HG02943 (cell line): Measurements from ENCODE around the gene SHISA7.

Experiments used
- ATAC-seq: cut with Tn5 transposase; IDR thresholded peaks from one replicate; pipeline ENCODE4 v1.9.1; 2021; ENCODE audit warnings: mild to moderate bottlenecking, low read depth, moderate library complexity; ENCODE audit not compliant: unreplicated experiment

The SHISA7 gene

DNA sequence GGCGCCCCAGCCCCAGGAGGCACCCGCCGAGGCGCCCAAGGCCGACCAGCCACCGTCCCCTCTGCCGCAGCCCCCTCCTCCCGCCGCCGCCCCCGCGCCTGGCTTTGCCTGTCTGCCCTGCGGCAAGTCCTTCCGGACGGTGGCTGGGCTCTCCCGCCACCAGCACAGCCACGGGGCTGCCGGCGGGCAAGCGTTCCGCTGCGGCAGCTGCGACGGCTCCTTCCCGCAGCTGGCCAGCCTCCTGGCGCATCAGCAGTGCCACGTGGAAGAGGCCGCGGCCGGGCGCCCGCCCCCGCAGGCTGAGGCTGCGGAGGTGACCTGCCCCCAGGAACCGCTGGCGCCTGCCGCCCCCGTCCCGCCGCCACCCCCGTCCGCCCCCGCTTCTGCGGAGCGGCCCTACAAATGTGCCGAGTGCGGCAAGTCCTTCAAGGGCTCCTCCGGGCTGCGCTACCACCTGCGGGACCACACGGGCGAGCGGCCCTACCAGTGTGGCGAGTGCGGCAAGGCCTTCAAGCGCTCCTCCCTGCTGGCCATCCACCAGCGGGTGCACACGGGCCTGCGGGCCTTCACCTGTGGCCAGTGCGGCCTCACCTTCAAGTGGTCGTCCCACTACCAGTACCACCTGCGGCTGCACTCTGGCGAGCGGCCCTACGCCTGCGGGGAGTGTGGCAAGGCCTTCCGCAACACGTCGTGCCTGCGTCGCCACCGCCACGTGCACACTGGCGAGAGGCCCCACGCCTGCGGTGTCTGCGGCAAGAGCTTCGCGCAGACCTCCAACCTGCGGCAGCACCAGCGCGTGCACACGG, 39.3 kb upstream of the SHISA7 start:
- no peak for ATAC-seq

DNA sequence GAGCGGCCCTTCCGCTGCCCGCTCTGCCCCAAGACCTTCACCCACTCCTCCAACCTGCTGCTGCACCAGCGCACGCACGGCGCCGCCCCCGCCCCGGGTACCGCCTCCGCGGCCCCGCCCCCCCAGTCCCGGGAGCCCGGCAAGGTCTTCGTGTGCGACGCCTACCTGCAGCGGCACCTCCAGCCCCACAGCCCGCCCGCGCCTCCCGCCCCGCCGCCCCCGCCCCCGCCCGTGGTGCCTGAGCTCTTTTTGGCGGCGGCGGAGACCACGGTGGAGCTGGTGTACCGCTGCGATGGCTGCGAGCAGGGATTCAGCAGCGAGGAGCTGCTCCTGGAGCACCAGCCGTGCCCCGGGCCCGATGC, 38.7 kb upstream of the SHISA7 start:
- ATAC-seq, result no peak

GRCh38 chr19:55481148-55481793, 38.2 kb upstream of the SHISA7 start:
- ATAC-seq, result no peak

- no peak for ATAC-seq
Measured at GRCh38 chr19:55479451-55480230, 36.5 kb upstream of the SHISA7 start.

DNA sequence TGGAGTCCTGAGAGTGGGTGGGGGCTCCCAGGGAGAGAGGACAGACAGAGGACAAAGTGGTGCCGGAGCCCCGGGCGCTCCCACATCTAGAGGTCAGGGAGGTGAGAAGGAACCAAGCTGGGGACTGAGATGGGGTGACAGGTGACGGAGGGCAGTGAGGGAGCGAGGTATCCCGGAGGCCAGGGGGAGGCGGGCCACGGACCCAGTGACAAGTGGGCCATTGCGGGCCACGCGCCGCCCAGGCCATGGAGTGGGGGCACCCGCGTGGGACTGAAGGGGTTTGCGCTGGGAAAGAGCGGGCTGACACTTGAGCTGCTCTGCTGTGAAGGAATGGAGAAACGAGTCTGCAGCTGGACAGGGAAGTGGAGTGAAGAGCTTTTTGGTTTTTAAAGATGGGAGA, 35.9 kb upstream of the SHISA7 start:
- no peak for ATAC-seq

- no peak for ATAC-seq
Measured at GRCh38 chr19:55478364-55478763, 35.3 kb upstream of the SHISA7 start.

- ATAC-seq, result no peak
Measured at GRCh38 chr19:55477905-55478304, 34.8 kb upstream of the SHISA7 start.

GRCh38 chr19:55476100-55476775, 33.1 kb upstream of the SHISA7 start, which contains the start of gene ZNF628:
Gene ZNF628 (plus strand): TSS chr19:55476617. CDS start chr19:55479911, 3,294 bp downstream.
- ATAC-seq, result peak; percentile 92

GRCh38 chr19:55474269-55475265, 31.5 kb upstream of the SHISA7 start:
- no peak for ATAC-seq

GRCh38 chr19:55473225-55474012, 30.3 kb upstream of the SHISA7 start:
- no peak for ATAC-seq

DNA sequence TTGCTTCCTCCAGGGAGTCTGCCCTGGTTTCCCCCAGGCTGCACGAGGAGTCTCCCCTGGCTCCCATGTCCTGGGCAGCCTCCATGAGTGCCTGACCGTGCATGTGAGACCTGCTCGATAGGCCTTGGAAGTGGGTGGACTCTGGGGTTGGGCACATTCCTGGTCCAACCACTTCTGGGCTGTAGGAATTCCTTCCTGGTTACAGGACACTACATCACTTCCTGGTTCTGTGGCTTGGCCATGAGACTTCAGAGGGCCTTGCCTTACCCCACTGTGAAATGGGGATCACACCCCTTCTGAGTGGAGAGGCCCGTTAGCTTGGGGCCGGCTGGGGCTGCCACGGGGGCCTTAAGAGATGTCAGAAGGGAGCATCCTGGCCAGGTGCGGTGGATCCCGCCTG, 29.4 kb upstream of the SHISA7 start:
- ATAC-seq, result no peak

- ATAC-seq, result no peak
Measured at GRCh38 chr19:55471266-55471665, 28.2 kb upstream of the SHISA7 start.

DNA sequence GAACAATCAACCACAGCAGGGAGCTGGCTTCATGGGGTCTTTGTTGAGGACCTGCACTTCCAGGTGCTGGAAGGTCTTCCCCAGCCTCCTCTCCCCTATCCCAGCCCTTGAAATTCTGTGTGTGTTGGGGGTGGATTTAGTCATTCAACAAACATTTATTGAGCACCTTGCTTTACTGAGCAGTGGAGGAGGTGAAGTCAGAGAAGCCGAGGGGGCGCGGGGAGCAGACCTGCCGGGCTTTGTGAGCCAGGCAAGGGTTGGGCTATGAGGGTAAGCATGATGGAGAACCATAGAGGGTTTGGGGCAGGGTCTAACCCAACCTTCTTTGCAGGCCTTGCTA, 24.9 kb upstream of the SHISA7 start:
- no peak for ATAC-seq

DNA sequence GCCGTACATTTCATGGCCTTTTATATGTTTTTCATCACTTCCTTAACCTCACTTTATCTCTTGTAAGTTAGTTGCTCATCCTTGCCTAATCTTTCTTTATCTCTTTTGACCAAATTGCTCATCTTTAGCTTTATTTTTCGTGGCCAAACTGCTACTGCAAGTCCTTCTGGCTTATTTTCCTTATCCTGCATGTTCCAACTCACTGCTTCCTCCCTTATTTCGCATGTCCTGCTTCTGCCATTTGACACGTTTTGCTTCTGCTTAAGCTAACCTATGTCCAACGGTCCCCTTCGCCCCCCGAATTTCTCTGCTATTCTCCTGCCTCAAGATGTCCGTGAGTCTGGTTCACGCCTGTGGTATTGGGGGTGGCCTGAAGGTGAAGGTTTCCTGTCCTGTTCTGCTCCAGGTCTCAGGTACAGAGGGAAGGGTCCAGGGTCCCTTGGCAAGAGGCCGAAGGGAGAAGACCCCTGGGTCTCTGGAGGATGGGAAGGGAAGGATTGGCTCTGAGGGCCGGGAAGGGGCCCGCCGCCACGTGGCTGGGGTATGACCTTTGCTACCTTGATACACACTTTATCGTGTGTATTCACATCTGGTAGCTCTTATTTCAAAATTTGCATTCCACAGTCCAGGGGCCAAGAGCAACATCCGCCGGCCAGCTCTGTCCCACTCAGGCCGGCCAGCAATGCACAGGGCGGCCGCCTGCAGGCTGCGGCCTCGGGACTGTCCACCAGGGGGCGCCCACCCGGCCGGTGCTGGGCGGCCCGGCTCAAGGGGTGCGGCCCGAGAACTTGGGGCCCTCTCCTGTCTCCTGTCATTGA, 24.3 kb upstream of the SHISA7 start:
- ATAC-seq, result no peak

DNA sequence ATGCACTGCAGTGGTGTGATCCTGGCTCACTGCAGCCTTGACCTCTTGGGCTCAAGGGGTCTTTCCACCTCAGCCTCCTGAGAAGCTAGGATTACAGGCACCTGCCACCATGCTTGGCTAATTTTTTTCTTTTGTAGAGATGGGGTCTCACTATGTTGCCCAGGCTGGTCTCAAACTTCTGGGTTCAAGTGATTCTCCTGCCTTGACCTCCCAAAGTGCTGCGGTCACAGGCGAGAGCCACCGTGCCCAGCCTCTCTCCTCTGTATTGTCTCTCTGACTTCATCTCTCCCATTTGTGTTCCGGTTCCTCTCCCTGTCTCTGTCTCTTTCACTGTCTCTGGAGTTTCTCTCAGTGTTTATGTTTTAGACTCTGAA, 23.1 kb upstream of the SHISA7 start:
- ATAC-seq, result no peak

DNA sequence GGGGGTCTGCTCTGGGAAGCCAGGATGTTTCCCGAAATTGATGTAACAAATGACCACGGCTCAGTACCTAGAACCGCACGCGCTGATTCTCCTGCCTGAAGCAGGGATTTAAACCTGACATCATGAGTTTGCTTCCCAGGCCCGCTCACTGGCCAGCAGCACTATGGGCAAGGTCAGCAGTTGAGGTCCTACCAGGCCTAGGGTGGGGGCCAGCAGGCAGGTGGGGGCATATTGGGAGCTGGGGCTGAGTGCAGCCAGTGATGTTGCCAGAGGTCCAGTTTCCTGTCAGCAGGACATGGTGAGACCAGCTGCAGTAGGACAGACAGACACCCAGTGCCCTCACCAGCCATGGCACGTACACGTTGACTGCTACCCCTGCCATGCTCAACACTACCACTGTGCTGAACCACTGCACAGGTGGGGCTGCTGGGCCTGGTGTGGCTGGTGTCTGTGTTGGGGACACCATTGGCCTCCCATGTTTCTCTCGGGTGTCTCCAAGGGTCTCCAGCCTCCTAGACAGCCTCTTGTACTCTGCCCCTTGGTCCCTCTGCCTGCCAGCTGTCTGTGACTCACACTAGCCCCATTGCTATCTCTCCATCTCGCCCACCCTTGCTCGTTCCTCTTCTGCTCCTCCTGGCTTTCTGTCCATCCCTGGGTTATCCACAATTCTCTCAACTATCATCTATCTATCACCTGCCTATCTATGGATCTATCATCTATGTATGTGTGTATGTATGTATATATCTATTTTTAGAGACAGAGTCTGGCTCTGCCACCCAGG, 22.6 kb upstream of the SHISA7 start:
- no peak for ATAC-seq

DNA sequence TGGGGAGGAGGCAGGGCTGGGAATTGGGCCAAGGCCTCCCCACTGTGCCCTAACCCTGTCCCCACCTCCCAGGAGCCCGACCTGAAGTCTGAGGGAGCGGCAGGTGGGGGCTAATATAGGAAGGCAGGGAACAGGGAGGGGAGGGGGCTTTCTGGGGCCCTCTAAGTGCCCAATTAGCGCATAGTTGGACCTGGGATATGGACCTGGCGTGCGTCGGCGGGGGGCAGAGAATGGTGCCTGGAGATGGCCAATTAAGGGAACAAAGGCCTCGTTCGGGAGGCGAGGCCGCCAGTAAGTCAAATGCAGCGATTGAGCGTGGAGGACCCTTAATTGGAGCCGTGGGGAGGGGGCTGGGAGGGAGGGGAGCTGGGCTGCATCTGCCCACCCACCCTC, 21.6 kb upstream of the SHISA7 start, which contains the start of gene C19orf85:
C19orf85 (minus strand) TSS at position 90 of the 393 bp plus-strand sequence. CDS start 197 bp downstream, outside the sequence.
- no peak for ATAC-seq
